NAMALWA (cell line): ENCODE measurements around the gene POMGNT2.

Source experiments
- DNase-seq: peaks from one replicate; pipeline ENCODE4 v3.0.0-alpha.2; 2015; ENCODE audit warnings: low spot score

The POMGNT2 gene

DNA sequence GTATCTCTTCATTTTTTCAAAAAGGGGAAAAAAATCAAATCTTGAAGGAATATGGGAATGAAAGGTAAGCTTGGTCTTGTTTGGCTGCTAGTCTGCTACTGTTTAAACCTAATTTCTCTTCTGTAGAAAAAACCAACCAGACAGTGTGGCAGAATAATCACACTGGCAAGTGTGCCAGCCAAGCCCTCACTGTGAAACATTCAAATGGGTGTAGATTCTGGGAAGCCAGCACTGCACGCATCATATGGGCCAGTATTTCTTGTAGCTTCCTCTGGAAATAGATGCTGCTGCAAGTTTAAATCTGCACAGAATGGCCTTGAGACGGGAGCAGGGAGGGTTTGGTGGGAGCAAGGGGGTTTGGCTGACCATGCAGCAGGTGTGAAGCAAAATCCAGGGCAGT is 62.1 kb downstream of the POMGNT2 start:
- DNase-seq: no peak

DNA sequence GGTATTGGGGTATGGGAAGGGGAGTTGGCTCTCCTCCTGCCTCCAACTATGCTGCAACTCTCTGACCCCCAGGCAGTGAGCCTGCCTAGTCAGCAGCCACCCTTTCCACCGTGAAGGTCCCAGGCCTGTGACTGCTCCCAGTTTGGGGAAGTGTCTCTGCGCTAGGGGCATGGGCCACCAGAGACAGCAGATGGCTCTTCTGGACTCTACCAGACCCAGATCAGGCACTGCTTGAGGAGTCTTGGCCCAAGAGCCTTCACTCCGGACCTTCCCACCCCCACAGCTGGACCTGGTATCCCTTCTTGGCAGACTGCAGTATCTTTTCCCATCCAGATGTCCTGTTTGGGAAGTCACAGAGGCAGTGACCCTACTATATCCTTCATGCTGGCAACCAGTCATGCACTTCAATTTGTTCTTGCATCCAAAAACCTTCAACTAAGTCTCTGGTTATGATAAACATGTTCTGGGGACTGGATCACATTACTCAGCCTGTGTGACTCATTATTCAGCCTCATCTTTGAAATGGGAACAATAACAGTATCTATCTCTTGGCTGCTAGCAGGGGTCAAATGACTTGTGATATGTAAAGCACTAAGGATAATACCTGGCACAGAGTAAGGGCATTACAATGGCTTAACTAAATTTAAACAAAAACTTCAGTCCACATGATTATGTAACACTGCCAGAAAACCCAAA is 62.7 kb downstream of the POMGNT2 start:
- DNase-seq: no peak

DNA sequence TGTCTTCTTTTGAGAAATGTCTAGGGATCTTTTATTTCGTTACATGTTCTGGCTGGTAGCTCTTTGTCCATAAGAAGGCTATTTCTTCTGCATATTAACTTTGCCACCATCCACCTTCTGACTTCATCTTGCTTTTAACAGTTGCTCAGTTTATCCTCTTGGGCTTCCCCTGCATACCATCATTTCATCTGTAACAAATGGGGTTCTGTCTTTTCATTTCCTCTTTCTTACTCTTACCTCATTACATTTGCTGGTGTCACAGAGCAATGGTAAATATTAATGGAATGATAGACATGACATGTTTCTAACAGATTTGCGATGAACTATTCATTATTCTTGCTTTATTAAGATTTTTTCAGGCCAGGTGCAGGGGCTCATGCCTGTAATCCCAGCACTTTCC is 64.4 kb downstream of the POMGNT2 start:
- DNase-seq: no peak

DNA sequence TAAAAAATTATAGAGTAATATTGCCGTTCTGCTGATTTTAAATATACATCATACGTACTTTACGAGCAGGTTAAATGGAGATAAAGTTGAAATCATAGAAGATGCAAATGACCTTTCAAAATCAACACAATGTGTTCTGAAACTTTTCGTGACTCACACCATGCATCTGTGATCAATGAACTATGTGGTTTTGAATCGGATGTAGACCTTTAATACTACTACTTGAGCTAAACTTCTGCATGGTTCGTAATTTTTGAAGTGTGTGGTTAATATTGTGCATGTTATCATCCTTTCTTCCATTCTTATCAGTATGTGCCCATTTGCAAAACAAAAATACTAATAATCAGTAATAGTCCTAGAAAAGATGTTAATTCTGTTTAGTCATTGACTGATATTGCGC is 67.9 kb downstream of the POMGNT2 start:
- no peak for DNase-seq

DNA sequence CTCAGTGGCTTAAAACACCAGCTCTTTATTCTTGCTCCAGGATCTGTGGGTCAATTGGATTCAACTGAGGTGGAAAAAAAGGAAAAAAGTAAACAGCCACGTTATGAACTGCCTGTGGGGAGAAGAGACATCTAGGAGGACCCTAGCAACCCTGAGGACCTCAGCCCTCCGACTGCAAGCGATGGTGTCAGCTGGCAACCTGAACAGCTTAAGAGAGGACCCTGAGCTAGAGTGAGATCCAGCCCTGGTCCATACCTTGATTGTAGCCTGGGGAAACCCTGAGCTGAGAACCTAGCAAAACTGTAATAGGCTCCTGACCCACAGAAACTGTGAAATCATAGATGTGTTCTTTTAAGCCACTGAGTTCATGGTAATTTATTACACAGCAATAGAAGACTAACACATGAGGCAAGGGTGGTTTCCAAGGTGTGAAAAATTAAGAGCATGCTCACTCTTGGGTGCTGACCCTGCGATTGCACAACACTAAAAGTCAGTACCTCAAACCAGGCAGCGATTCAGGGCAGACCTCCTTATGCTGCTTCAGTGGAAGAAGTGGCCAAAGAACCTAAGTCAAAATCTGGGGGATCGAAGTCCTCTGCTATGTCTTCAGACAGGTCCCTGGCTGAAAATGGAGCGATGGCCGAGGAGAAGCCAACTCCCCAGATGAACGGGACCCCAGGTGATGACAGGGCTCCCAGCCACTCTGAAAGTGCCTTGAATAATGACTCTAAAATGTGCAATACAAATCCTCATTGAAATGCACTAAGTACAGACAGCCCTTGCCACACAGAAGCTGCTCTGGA is 69.1 kb downstream of the POMGNT2 start:
- DNase-seq: no peak

DNA sequence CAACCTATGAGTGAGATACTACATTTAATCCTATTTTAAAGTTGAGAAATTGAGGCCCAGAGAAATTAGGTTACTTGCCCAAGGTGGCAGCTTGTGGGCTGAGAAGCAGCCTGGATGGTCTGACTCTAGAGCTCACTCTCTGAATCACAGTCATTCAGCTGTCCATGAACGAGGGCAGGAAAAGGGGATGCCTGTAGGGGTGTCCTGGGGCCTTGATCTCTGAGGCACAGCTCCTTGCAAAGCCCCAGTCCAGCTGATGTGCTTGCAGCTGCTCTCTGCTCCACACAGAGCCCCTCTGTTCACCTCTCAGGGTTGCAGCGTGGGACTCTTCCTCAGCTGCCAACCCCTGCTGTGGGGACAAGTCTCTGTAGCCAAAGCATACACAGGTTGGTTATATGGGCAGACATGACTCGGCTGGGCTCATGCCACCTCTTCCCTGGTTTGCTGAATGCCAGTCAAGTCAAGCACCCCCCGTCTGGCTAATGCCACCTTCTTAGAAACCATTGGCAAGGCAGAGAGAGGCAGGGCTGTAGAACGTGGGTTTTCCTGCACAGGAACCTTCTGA is 70.0 kb downstream of the POMGNT2 start:
- no peak for DNase-seq

DNA sequence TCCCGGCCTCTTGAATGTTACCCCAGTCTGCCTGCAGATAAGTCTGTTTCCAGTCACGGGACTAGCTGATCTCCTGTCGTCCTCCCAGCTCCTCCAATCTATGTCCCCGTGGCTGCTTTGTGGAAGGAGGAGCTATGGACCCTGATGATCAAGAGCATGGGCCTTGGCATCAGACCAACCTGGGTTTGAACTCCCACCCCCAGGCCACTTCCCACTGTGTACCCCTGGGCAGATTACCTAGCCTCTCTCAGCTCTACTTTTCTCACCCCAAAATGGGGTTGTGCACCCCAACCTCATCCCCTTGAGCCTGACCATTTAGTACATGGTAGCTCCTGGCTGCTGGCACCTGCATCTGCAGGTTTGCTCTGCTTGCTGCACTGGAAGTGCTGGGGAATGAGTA is 71.0 kb downstream of the POMGNT2 start:
- DNase-seq: no peak

DNA sequence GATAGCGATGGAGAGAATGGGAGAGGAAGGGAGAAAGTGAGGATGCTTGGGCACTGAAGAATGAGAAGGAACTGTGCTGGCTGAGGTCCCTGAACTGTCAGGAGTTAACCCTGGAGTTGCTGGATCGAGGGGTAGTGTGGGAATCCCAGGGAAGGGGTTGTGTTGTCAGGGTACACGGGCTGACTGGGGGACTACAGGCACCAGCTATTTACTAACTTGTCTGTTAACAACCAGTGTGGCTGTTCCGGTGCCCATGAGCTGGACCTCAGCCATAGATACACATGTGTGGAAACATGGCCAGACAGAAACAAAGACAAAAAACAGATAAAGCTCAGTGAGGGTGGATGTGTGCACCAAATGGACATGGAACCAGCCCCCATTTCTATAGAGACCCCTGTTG is 71.7 kb downstream of the POMGNT2 start:
- DNase-seq: no peak

DNA sequence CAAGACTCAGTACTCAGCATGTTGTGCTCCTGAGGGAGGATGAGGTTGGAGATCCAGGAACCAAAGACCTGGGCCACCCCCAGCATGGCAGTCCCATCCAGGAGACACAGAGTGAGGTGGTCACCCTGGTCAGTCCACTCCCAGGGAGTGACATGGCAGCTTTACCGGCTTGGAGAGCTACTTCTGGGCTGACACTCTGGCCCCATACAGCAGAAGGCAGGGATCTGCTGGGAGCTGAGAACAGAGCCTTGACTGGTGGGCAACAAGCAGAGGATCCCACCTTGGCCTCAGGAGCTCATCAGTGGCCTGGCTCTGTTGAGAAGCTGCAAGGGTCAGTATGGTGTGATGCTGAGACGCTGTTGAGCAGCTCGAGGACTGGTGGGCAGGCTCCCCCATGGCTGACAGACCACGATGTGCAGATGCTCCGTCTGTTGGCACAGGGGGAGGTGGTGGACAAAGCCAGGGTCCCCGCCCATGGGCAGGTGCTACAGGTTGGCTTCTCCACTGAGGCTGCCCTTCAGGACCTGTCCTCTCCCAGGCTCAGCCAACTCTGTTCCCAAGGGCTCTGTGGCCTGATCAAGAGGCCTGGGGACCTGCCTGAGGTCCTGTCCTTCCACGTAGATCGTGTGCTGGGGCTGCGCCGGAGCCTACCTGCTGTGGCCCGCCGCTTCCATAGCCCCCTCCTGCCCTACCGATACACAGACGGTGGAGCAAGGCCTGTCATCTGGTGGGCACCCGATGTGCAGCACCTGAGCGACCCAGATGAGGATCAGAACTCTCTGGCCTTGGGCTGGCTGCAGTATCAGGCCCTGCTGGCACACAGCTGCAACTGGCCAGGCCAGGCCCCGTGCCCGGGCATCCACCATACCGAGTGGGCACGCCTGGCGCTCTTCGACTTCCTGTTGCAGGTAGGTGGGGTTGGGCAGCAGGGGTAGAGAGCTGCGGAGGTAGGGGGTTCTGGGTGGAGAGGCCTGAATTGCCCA is 72.9 kb downstream of the POMGNT2 start:
- DNase-seq: no peak

DNA sequence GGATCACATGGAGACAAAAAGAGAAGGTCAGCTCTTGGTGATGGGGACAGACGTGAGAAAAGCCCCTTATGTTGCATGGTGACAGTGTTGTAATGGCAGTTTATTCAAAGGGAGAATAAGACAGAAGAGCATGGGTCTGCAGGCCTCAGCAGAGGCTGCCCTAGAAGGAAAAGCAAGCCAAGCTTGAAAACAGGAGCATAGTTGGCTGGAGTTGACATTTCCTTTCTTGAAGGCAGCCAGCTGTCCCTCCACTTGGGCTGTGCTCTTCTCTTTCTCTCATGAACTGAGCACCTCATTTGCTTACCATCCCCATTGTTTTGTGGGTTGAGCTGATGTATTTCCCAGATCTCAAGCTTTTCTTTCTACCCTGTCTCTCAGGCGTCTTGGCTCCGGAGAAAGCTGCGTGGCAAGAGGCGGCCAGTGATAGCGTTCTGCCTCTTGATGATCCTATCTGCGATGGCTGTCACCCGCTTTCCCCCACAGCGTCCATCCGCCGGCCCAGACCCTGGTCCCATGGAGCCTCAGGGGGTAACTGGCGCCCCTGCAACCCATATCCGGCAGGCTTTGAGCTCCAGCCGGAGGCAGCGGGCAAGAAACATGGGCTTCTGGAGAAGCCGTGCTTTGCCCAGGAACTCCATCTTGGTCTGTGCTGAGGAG is 73.9 kb downstream of the POMGNT2 start:
- no peak for DNase-seq

DNA sequence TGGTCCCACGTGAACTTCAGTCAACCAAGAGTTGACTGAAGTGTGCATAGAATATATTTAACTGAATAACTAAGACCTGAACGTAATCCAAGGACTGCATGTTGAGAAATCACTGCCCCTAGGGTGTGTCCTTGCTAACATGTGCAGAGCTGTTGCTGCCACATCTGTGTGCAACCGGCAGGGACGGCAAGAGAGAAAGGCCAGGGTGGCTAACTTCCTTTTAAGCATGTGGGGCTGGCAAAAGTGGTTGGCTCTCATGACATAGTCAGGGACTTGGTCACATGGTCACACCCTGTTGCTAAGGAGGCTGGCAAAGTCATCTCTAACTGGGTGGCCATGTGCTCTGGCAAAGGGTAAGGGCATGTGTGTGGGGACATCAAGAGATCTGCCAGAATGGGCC is 74.4 kb downstream of the POMGNT2 start:
- no peak for DNase-seq

DNA sequence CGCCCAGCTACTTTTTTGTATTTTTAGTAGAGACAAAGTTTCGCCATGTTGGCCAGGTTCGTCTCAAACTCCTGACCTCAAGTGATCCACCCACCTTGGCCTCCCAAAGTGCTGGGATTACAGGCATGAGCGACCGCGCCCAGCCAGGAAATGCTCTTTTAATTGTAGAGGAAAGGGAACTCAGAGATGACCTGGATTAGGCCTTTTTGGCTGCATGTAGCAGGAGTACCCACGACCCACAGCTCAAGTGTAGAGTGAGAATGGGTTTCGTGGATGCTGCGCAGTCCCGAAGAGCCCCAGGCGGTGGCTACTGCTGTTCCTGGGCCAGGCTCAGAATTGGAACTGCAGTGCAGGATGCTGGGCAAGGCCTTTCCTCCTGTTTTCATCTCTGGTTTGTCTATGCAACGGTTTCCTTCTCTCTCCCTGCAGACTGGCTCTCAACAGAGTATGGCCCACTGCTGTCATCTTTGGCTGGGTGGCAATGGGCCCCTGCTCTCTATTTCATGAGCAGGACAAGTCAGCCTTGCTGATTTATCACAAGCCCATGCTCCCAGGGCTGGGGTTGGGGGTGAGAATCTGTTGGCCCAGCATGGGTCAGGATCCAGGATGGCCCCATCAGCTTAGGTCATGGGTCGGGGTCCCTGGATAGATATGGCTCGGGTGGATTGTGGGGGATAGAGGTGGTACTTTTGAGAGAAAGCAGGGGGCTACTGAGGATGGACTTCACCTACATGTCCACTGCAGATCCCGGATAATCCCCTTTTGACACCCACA is 75.5 kb downstream of the POMGNT2 start:
- no peak for DNase-seq
